KOPT-K1 (cell line): ENCODE data around the gene MED13.
"Not testable (repeated sequence)": the region's sequence is repeated elsewhere in the genome, so short reads cannot be mapped to it uniquely, and the experiment has no call there.

Experiments
- H3K27ac ChIP-seq: fragments of 200-600 bp; sonication (generic); 2 replicates; pipeline ENCODE4 v1.5.1; 2016; ENCODE audit warnings: antibody characterized with exemption, mild to moderate bottlenecking, low read depth, low read length; ENCODE audit not compliant: poor library complexity, severe bottlenecking
- H3K36me3 ChIP-seq: fragments of 200-600 bp; sonication (generic); 2 replicates; pipeline ENCODE4 v1.5.1; 2017; ENCODE audit warnings: antibody characterized with exemption, mild to moderate bottlenecking, low read length, moderate library complexity; ENCODE audit not compliant: insufficient read depth
- H3K9me3 ChIP-seq: fragments of 200-600 bp; sonication (generic); 2 replicates; pipeline ENCODE4 v1.5.1; 2017; ENCODE audit warnings: antibody characterized with exemption, low read length, mild to moderate bottlenecking; ENCODE audit not compliant: insufficient read depth, poor library complexity, severe bottlenecking

MED13 gene

GRCh38 chr17:61895391-61895790, 169.7 kb downstream of the MED13 start:
- Histone ChIP-seq H3K36me3 (peaks cover 97% of the 10 kb centered on the region), H3K9me3 (no peaks in the 10 kb centered on the region), H3K27ac (no peak overlapping the region)

DNA sequence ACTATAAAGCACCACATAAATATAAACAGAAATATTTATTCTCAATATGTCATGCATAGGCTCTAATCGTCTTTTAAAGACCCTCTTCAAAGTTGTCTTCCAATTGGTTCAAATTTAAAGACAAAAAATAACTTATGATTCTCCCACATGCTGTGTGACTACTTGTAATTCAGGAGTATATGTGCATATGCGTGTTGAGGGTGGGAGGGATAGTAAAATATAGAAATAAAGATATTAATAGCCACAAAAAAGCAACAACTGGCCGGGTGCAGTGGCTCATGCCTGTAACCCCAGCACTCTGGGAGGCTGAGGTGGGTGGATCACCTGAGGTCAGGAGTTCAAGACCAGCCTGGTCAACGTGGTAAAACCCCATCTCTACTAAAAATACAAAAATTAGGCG, 170.8 kb downstream of the MED13 start:
- H3K27ac ChIP-seq, H3K9me3 ChIP-seq: not testable (repeated sequence)
- H3K36me3 ChIP-seq: peaks cover 97% of the 10 kb centered on the region
